GM21367 (cell line): ENCODE data around the gene CRTC1.

ENCODE experiments used
- ATAC-seq: cut with Tn5 transposase; IDR thresholded peaks from one replicate; pipeline ENCODE4 v1.9.1; 2021; ENCODE audit not compliant: unreplicated experiment

The CRTC1 gene

GRCh38 chr19:18743784-18744418 lies 60.4 kb downstream of the CRTC1 start:
- ATAC-seq: no peak

GRCh38 chr19:18745012-18745735 lies 61.7 kb downstream of the CRTC1 start:
- no peak for ATAC-seq

- no peak for ATAC-seq
These were observed 62.5 kb downstream of the CRTC1 start for GRCh38 chr19:18745931-18746330.

- no peak for ATAC-seq
These were observed 63.2 kb downstream of the CRTC1 start for GRCh38 chr19:18746401-18747325.

- no peak for ATAC-seq
These were observed 66.1 kb downstream of the CRTC1 start for GRCh38 chr19:18749362-18750231.

- no peak for ATAC-seq
These were observed 67.0 kb downstream of the CRTC1 start for GRCh38 chr19:18750295-18750970.

GRCh38 chr19:18751571-18751970 lies 68.1 kb downstream of the CRTC1 start:
- ATAC-seq: no peak

GRCh38 chr19:18754501-18754900 lies 71.0 kb downstream of the CRTC1 start:
- ATAC-seq: no peak

GRCh38 chr19:18756896-18757295 lies 73.4 kb downstream of the CRTC1 start:
- ATAC-seq: no peak

- no peak for ATAC-seq
These were observed 76.0 kb downstream of the CRTC1 start for GRCh38 chr19:18759304-18759994.

GRCh38 chr19:18759995-18760426 lies 76.5 kb downstream of the CRTC1 start:
- no peak for ATAC-seq

- ATAC-seq: no peak
These were observed 77.2 kb downstream of the CRTC1 start for GRCh38 chr19:18760440-18761383.

- ATAC-seq: no peak
These were observed 78.1 kb downstream of the CRTC1 start for GRCh38 chr19:18761531-18762110.

GRCh38 chr19:18762125-18763023 lies 78.9 kb downstream of the CRTC1 start:
- no peak for ATAC-seq

- ATAC-seq: no peak
These were observed 80.5 kb downstream of the CRTC1 start for GRCh38 chr19:18763674-18764590.

- no peak for ATAC-seq
These were observed 81.1 kb downstream of the CRTC1 start for GRCh38 chr19:18764591-18765051.
